HFFc6 (cell line): Measurements from ENCODE around the gene PHACTR3. TPM values are rescaled to one million over a fixed set of nuclear protein-coding genes. Genes with fewer than 3 reads are reported as not detected.

Experiments
- DNase-seq: peaks from one replicate; pipeline ENCODE4 v3.0.0-alpha.2; 2018
- H3K27ac Mint-ChIP-seq: 2 replicates; pipeline ENCODE4 v1.8.0; 2020; ENCODE audit warnings: mild to moderate bottlenecking, mixed read lengths
- H3K27me3 Mint-ChIP-seq: 2 replicates; pipeline ENCODE4 v1.8.0; 2021; ENCODE audit warnings: mild to moderate bottlenecking, moderate library complexity, mixed read lengths; ENCODE audit not compliant: insufficient read depth
- H3K36me3 Mint-ChIP-seq: 2 replicates; pipeline ENCODE4 v1.8.0; 2021; ENCODE audit warnings: low read depth, mixed read lengths
- H3K4me1 Mint-ChIP-seq: 2 replicates; pipeline ENCODE4 v1.8.0; 2020; ENCODE audit warnings: low read depth, mixed read lengths
- H3K4me3 Mint-ChIP-seq: 2 replicates; pipeline ENCODE4 v1.8.0; 2020; ENCODE audit warnings: mild to moderate bottlenecking, moderate library complexity, mixed read lengths
- H3K9me3 Mint-ChIP-seq: 2 replicates; pipeline ENCODE4 v1.8.0; 2020; ENCODE audit warnings: mild to moderate bottlenecking, mixed read lengths
- CTCF ChIP-seq: fragments of 200-600 bp; sonication (generic); IDR thresholded peaks from 2 replicates; pipeline ENCODE4 v1.5.0; 2021; ENCODE audit warnings: antibody characterized with exemption, mild to moderate bottlenecking
- total RNA-seq, 6 experiments: library from RNA; stranded (reverse); fragmentation: NEBNext Ultra II Directional; extraction: Animal tissue kit (Norgen Biotek cat#: 25700); gene quantifications; 2 replicates in 1 of 6; 3 replicates in 5 of 6; pipeline ENCODE4 v1.2.3, GENCODE V29; 2021

PHACTR3 gene
- total RNA-seq, 6 experiments from 2014 or later = not detected

- DNase-seq = no peak
- no peak overlapping the region for H3K4me3 Mint-ChIP-seq
- no peaks in the 10 kb centered on the region for H3K4me1 Mint-ChIP-seq
- peaks cover 12% of the 10 kb centered on the region; the same call in 1 of the 2 replicates for H3K36me3 Mint-ChIP-seq
- no peak for TF ChIP-seq CTCF
- peaks cover 74% of the 10 kb centered on the region for H3K9me3 Mint-ChIP-seq
- H3K27me3 Mint-ChIP-seq = peaks cover 2% of the 10 kb centered on the region; the same call in 1 of the 2 replicates
- no peak overlapping the region for H3K27ac Mint-ChIP-seq
Observed at GRCh38 chr20:59706400-59706693, 102.0 kb downstream of the PHACTR3 start.

DNA sequence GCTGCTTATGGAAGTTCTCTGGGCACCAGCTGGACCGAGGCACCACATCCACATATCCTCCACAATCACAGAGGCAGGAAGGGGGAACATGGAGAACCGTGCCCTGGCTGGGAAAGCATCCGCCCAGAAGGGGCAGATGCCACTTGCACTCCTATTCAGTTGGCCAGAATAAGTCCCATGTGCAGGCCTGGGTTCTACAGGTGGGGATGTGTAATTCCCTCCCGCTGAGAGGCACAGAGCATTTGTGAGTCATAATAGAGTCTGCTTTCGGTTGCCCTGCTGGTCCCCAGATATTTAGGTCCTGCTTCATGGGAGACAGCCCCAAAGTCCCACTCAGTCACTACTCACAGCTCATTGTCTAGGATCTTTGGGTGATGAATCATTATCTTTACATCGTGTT is 104.0 kb downstream of the PHACTR3 start:
- Mint-ChIP-seq H3K4me1 (no peaks in the 10 kb centered on the region), H3K27me3 (no peaks in the 10 kb centered on the region), H3K4me3 (no peak overlapping the region), H3K9me3 (peaks cover 69% of the 10 kb centered on the region), H3K36me3 (peaks cover 8% of the 10 kb centered on the region; the same call in 1 of the 2 replicates), H3K27ac (no peak overlapping the region)
- TF ChIP-seq CTCF = no peak
- DNase-seq = no peak

- no peaks in the 10 kb centered on the region for H3K4me1 Mint-ChIP-seq
- H3K4me3 Mint-ChIP-seq = no peak overlapping the region
- TF ChIP-seq CTCF = no peak
- H3K27ac Mint-ChIP-seq = no peak overlapping the region
- H3K9me3 Mint-ChIP-seq = peaks cover 72% of the 10 kb centered on the region
- H3K27me3 Mint-ChIP-seq = no peaks in the 10 kb centered on the region
- peaks cover 13% of the 10 kb centered on the region; the same call in 1 of the 2 replicates for H3K36me3 Mint-ChIP-seq
- DNase-seq = no peak
Observed at GRCh38 chr20:59709636-59710035, 105.3 kb downstream of the PHACTR3 start.

DNA sequence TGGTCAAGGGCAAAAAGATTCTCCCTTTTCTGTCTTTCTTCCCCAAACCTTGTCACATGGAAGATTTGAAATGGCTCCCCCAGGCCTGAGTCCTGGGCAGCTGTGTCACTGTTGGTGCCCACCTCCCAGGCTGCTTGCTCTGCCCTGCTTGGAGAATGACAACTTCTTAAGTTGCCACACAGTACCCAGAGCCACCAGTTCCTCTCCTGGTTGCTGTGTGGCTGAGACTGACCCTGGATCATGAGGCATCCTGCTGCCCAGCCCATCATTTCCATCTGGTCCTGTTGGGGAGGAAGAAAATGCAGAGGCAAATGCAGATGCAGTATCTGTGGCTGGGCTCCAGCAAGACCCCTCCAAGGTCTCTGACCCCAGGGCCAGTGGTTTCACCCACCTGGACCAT is 113.7 kb downstream of the PHACTR3 start:
- no peak for TF ChIP-seq CTCF
- no peaks in the 10 kb centered on the region for H3K27me3 Mint-ChIP-seq
- no peaks in the 10 kb centered on the region for H3K4me1 Mint-ChIP-seq
- no peak for DNase-seq
- H3K4me3 Mint-ChIP-seq = no peak overlapping the region
- peaks cover 80% of the 10 kb centered on the region for H3K9me3 Mint-ChIP-seq
- peaks cover 18% of the 10 kb centered on the region for H3K36me3 Mint-ChIP-seq
- H3K27ac Mint-ChIP-seq = no peak overlapping the region

GRCh38 chr20:59718751-59719150 is 114.4 kb downstream of the PHACTR3 start:
- no peaks in the 10 kb centered on the region for H3K4me1 Mint-ChIP-seq
- H3K4me3 Mint-ChIP-seq = no peak overlapping the region
- peaks cover 80% of the 10 kb centered on the region for H3K9me3 Mint-ChIP-seq
- 0 out of 2 replicates have a peak, but pooled peaks cover 2% of the 10 kb centered on the region for H3K27me3 Mint-ChIP-seq
- peaks cover 13% of the 10 kb centered on the region for H3K36me3 Mint-ChIP-seq
- TF ChIP-seq CTCF = no peak
- H3K27ac Mint-ChIP-seq = no peak overlapping the region
- no peak for DNase-seq

DNA sequence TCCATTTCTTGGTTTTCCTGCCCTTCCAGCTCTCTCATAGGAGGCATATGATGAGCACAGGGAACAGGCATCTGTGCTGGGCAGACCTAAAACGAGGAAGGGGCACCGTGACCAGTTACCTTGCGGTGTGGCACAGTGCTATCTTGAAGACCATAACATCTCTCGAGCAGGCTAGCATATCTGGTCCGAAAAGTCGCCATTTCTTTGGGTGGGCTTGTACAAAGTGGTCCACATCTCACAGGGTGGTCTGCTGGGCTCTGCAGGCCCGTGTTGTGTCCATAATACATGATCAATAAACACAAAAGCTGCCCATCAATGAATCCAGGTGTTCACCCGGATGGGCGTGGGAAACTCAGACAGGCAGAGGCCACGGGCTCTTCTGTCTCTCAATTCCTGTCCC is 115.7 kb downstream of the PHACTR3 start:
- H3K4me3 Mint-ChIP-seq = no peak overlapping the region
- no peak for TF ChIP-seq CTCF
- H3K9me3 Mint-ChIP-seq = peaks cover 85% of the 10 kb centered on the region
- H3K36me3 Mint-ChIP-seq = peaks cover 12% of the 10 kb centered on the region
- H3K27ac Mint-ChIP-seq = no peak overlapping the region
- H3K27me3 Mint-ChIP-seq = peaks cover 3% of the 10 kb centered on the region; the same call in 1 of the 2 replicates
- H3K4me1 Mint-ChIP-seq = no peaks in the 10 kb centered on the region
- DNase-seq = no peak
